Upper lobe of left lung (tissue), 6 donors: ENCODE measurements around the gene CLTCL1. TPM values are rescaled to one million over a fixed set of nuclear protein-coding genes. Genes with fewer than 3 reads are reported as not detected.
"Not testable (repeated sequence)": the region's sequence is repeated elsewhere in the genome, so short reads cannot be mapped to it uniquely, and the experiment has no call there.

Source experiments
- ATAC-seq, 2 donors: fragments of 200-7000 bp; cut with Tn5 transposase; one replicate each; pipeline ENCODE4 v1.9.1; 2022; ENCODE audit warnings: mild to moderate bottlenecking in 2 of 2, moderate library complexity in 2 of 2; ENCODE audit not compliant: low FRiP score in 2 of 2
- DNase-seq, 2 donors: peaks; one replicate each; pipeline ENCODE4 v3.0.0-alpha.2; 2019 to 2020
- H3K27ac ChIP-seq, 4 donors: fragments of 200-600 bp; sonication (generic); one replicate each; pipeline ENCODE4 v1.5.1; 2016 to 2019
- H3K27me3 ChIP-seq, 4 donors: fragments of 200-600 bp; sonication (generic); one replicate each; pipeline ENCODE4 v1.5.1; 2017 to 2019
- H3K36me3 ChIP-seq, 4 donors: fragments of 200-600 bp; sonication (generic); one replicate each; pipeline ENCODE4 v1.5.1; 2016 to 2019
- H3K4me1 ChIP-seq, 4 donors: fragments of 200-600 bp; sonication (generic); one replicate each; pipeline ENCODE4 v1.5.1; 2018 to 2019
- H3K4me3 ChIP-seq, 4 donors: fragments of 200-600 bp; sonication (generic); one replicate each; pipeline ENCODE4 v1.5.1; 2017 to 2019; ENCODE audit warnings: mild to moderate bottlenecking in 2 of 4, moderate library complexity in 1 of 4
- H3K9me3 ChIP-seq, 4 donors: fragments of 200-600 bp; sonication (generic); one replicate each; pipeline ENCODE4 v1.5.1; 2018 to 2019
- CTCF ChIP-seq, 6 experiments: fragments of 450-650 bp in 4 of 6; fragments of 200-600 bp in 2 of 6; sonication (generic) in 2 of 6; IDR thresholded peaks; one replicate each; pipeline ENCODE4 v1.5.1; 2016 to 2019; ENCODE audit warnings: antibody characterized with exemption in 6 of 6
- EP300 ChIP-seq, 4 donors: sonication (generic); formaldehyde crosslinking; IDR thresholded peaks; one replicate each; pipeline ENCODE4 v1.5.1; 2017; ENCODE audit warnings: antibody characterized with exemption in 4 of 4, control low read depth in 2 of 4
- POLR2A ChIP-seq, 4 donors: fragments of 450-650 bp; IDR thresholded peaks; one replicate each; pipeline ENCODE4 v1.5.1; 2016 to 2017; ENCODE audit warnings: antibody characterized with exemption in 4 of 4, mild to moderate bottlenecking in 2 of 4
- POLR2AphosphoS5 ChIP-seq, 2 donors: sonication (generic); formaldehyde crosslinking; IDR thresholded peaks; one replicate each; pipeline ENCODE4 v1.5.1; 2017; ENCODE audit warnings: antibody characterized with exemption in 2 of 2
- WGBS, 2 donors: methylation state at CpG; one replicate each; pipeline ENCODE4 v1.1.5; 2017 to 2018; 5-methylcytosine and 5-hydroxymethylcytosine counted together
- total RNA-seq, 6 donors: library from RNA; depleted of rRNA in 4 of 6; stranded (reverse); fragments of >200 nt in 4 of 6; gene quantifications; one replicate each; pipeline versions ENCODE4 v1.1.0 to v1.2.1, GENCODE V29; 2016 to 2021
- donor health status: DM: no; HTN: no; CAD: no; lungs with moderate emphysema.
- donor health status: DM: no; HTN: yes; CAD: no; lungs with severe emphysema.

The CLTCL1 gene
- total RNA-seq, 6 donors from 2014 or later: 3.0 to 14.7 (median 6.0) TPM

GRCh38 chr22:19207401-19207808 lies 84.1 kb downstream of the CLTCL1 start:
- TF ChIP-seq CTCF (IDR thresholded peaks at IDR 0.05) (no peak), POLR2A (IDR thresholded peaks at IDR 0.05) (no peak), EP300 (IDR thresholded peaks at IDR 0.05) (no peak), POLR2AphosphoS5 (IDR thresholded peaks at IDR 0.05) (no peak)

GRCh38 chr22:19206287-19206686 lies 85.2 kb downstream of the CLTCL1 start:
- H3K27ac ChIP-seq: no peak overlapping the region
- H3K36me3 ChIP-seq: peaks cover 0 to 27% (median 0%) of the 10 kb centered on the region in 4 donors
- no peak for ATAC-seq
- no peaks in the 10 kb centered on the region for H3K27me3 ChIP-seq
- WGBS, 2 donors: 87 to 93% methylated on average over 6 of the region's 6 CpGs
- no peak for DNase-seq
- TF ChIP-seq POLR2AphosphoS5 (IDR thresholded peaks at IDR 0.05): no peak
- TF ChIP-seq EP300 (IDR thresholded peaks at IDR 0.05): no peak
- no peak for TF ChIP-seq POLR2A (IDR thresholded peaks at IDR 0.05)
- no peak for TF ChIP-seq CTCF (IDR thresholded peaks at IDR 0.05)
- H3K4me3 ChIP-seq: no peak overlapping the region
- H3K9me3 ChIP-seq: no peaks in the 10 kb centered on the region
- no peaks in the 10 kb centered on the region for H3K4me1 ChIP-seq

More at GRCh38 chr22:19207401-19207808, 84.1 kb downstream of the CLTCL1 start:
- Histone ChIP-seq H3K4me3 (no peak overlapping the region), H3K4me1 (no peaks in the 10 kb centered on the region), H3K27me3 (no peaks in the 10 kb centered on the region), H3K27ac (no peak overlapping the region), H3K36me3 (peaks cover 0 to 27% (median 0%) of the 10 kb centered on the region in 4 donors), H3K9me3 (no peaks in the 10 kb centered on the region)
- ATAC-seq (no peak), DNase-seq (no peak)
- 89 to 91% methylated on average over 9 of the region's 9 CpGs for WGBS, 2 donors

- Histone ChIP-seq H3K27me3 (no peaks in the 10 kb centered on the region), H3K27ac (no peak overlapping the region), H3K9me3 (no peaks in the 10 kb centered on the region), H3K4me3 (no peak overlapping the region), H3K4me1 (no peaks in the 10 kb centered on the region), H3K36me3 (peaks cover 0 to 22% (median 0%) of the 10 kb centered on the region in 4 donors)
- DNase-seq: no peak
- no peak for ATAC-seq
- WGBS, 2 donors: 95 to 96% methylated on average over 4 of the region's 4 CpGs
- TF ChIP-seq EP300 (IDR thresholded peaks at IDR 0.05) (no peak), CTCF (IDR thresholded peaks at IDR 0.05) (no peak), POLR2A (IDR thresholded peaks at IDR 0.05) (no peak), POLR2AphosphoS5 (IDR thresholded peaks at IDR 0.05) (no peak)
Observed at GRCh38 chr22:19204640-19205039, 86.9 kb downstream of the CLTCL1 start.

GRCh38 chr22:19203834-19204233 lies 87.7 kb downstream of the CLTCL1 start:
- Histone ChIP-seq H3K9me3 (no peaks in the 10 kb centered on the region), H3K36me3 (peaks cover 0 to 19% (median 2%) of the 10 kb centered on the region in 4 donors), H3K27ac (no peak overlapping the region), H3K4me3 (no peak overlapping the region), H3K4me1 (no peaks in the 10 kb centered on the region), H3K27me3 (no peaks in the 10 kb centered on the region)
- 80 to 84% methylated on average over 8 of the region's 8 CpGs for WGBS, 2 donors
- DNase-seq: no peak
- no peak for TF ChIP-seq POLR2A (IDR thresholded peaks at IDR 0.05)
- TF ChIP-seq EP300 (IDR thresholded peaks at IDR 0.05): no peak
- TF ChIP-seq POLR2AphosphoS5 (IDR thresholded peaks at IDR 0.05): no peak
- TF ChIP-seq CTCF (IDR thresholded peaks at IDR 0.05): no peak
- ATAC-seq: no peak

GRCh38 chr22:19202799-19203186 lies 88.7 kb downstream of the CLTCL1 start:
- not testable (repeated sequence) for H3K9me3 ChIP-seq, H3K4me3 ChIP-seq, H3K27me3 ChIP-seq, DNase-seq, H3K4me1 ChIP-seq, H3K27ac ChIP-seq, ATAC-seq
- peaks cover 0 to 13% (median 2%) of the 10 kb centered on the region in 4 donors for H3K36me3 ChIP-seq
- WGBS, 2 donors: 92 to 94% methylated on average over 3 of the region's 3 CpGs
